B cell (primary cell): ENCODE results near the gene SH3RF3. TPM values are rescaled to one million over a fixed set of nuclear protein-coding genes. Genes with fewer than 3 reads are reported as not detected.

Experiments
- ATAC-seq: fragments of 200-7000 bp; cut with Tn5 transposase; one replicate; pipeline ENCODE4 v1.10.0; 2021; ENCODE audit warnings: low read depth, mild to moderate bottlenecking, moderate number of reproducible peaks, moderate library complexity
- CTCF ChIA-PET: fragments of 350-600 bp; sonication (Branson Sonifier 250); formaldehyde crosslinking; loops from one replicate; lab custom pipeline; 2021; ENCODE audit warnings: antibody characterized with exemption, inconsistent platforms; lab: Charles Lee
- POLR2A ChIA-PET: fragments of 350-600 bp; sonication (Branson Sonifier 250); formaldehyde crosslinking; loops from one replicate; lab custom pipeline; 2021; ENCODE audit warnings: antibody characterized with exemption; lab: Charles Lee
- DNase-seq: peaks from one replicate; pipeline ENCODE4 v3.0.0; 2013
- H2AFZ ChIP-seq: 2 replicates; pipeline ENCODE4 v1.6.1; 2012; ENCODE audit warnings: mild to moderate bottlenecking, low read depth, low read length; ENCODE audit not compliant: insufficient read depth, poor library complexity, severe bottlenecking
- H3K27ac ChIP-seq, 2 donors: 1 replicate in 1 of 2; 2 replicates in 1 of 2; pipeline ENCODE4 v1.5.1; 2012 to 2013; ENCODE audit warnings: low read length in 2 of 2, mild to moderate bottlenecking in 2 of 2, moderate library complexity in 1 of 2
- H3K27me3 ChIP-seq, 4 experiments: fragments of 200-600 bp in 1 of 4; sonication (generic) in 1 of 4; replicated peaks in 1 of 4; 1 replicate in 2 of 4; 2 replicates in 2 of 4; pipeline versions ENCODE4 v1.6.1 to v1.7.0; 2013 to 2016; ENCODE audit warnings: low read length in 3 of 4, mild to moderate bottlenecking in 2 of 4, mixed read lengths in 1 of 4, moderate library complexity in 1 of 4; ENCODE audit not compliant: insufficient read depth in 4 of 4, control insufficient read depth in 3 of 4; ENCODE audit errors: control extremely low read depth in 1 of 4
- H3K36me3 ChIP-seq, 2 experiments: replicated peaks in 1 of 2; 1 replicate in 1 of 2; 2 replicates in 1 of 2; pipeline versions ENCODE4 v1.6.1 to v1.7.1; 2013; ENCODE audit warnings: low read length in 1 of 2; ENCODE audit not compliant: insufficient read depth in 2 of 2, control insufficient read depth in 1 of 2; ENCODE audit errors: control extremely low read depth in 1 of 2, extremely low read depth in 1 of 2
- H3K4me1 ChIP-seq, 2 donors: fragments of 200-600 bp in 1 of 2; sonication (generic) in 1 of 2; 1 replicate in 1 of 2; 2 replicates in 1 of 2; pipeline versions ENCODE4 v1.5.1 to v1.6.1; 2013 to 2017; ENCODE audit warnings: low read length in 2 of 2; ENCODE audit not compliant: control insufficient read depth in 2 of 2, insufficient read depth in 2 of 2
- H3K4me2 ChIP-seq: replicated peaks from 2 replicates; pipeline ENCODE3; 2012; ENCODE audit warnings: mild to moderate bottlenecking, low read depth, low read length; ENCODE audit not compliant: poor library complexity, severe bottlenecking
- H3K4me3 ChIP-seq, 5 experiments: fragments of 200-600 bp in 1 of 5; sonication (generic) in 1 of 5; 1 replicate in 3 of 5; 2 replicates in 2 of 5; pipeline versions ENCODE4 v1.5.1 to v1.7.0; 2011 to 2016; ENCODE audit warnings: low read length in 4 of 5, mild to moderate bottlenecking in 4 of 5, low read depth in 2 of 5, control low read depth in 1 of 5, moderate library complexity in 1 of 5; ENCODE audit not compliant: insufficient read depth in 1 of 5; ENCODE audit errors: control extremely low read depth in 1 of 5, extremely low read depth in 1 of 5
- H3K79me2 ChIP-seq: fragments of 200-600 bp; sonication (generic); one replicate; pipeline ENCODE4 v1.6.0; 2016; ENCODE audit warnings: low read length; ENCODE audit not compliant: control insufficient read depth, insufficient read depth
- H3K9ac ChIP-seq: fragments of 200-600 bp; sonication (generic); 2 replicates; pipeline ENCODE4 v1.6.1; 2017; ENCODE audit warnings: mild to moderate bottlenecking, low read length, moderate library complexity
- H3K9me3 ChIP-seq, 3 donors: one replicate each; pipeline versions ENCODE4 v1.6.1 to v1.7.1; 2013; ENCODE audit warnings: low read length in 2 of 3; ENCODE audit not compliant: control insufficient read depth in 2 of 3, insufficient read depth in 1 of 3; ENCODE audit errors: control extremely low read depth in 1 of 3
- H4K20me1 ChIP-seq: 2 replicates; pipeline ENCODE4 v1.6.0; 2012; ENCODE audit warnings: mild to moderate bottlenecking, low read length; ENCODE audit not compliant: insufficient read depth, control insufficient read depth, poor library complexity, severe bottlenecking
- H3K27ac Mint-ChIP-seq: one replicate; pipeline ENCODE4 v1.8.0; 2021; ENCODE audit warnings: mixed read lengths
- H3K27me3 Mint-ChIP-seq: one replicate; pipeline ENCODE4 v1.8.0; 2021; ENCODE audit warnings: mixed read lengths
- H3K4me1 Mint-ChIP-seq: one replicate; pipeline ENCODE4 v1.8.0; 2021; ENCODE audit warnings: mixed read lengths
- H3K4me3 Mint-ChIP-seq: one replicate; pipeline ENCODE4 v1.8.0; 2021; ENCODE audit warnings: mixed read lengths
- H3K9me3 Mint-ChIP-seq: one replicate; pipeline ENCODE4 v1.8.0; 2022; ENCODE audit warnings: mixed read lengths; ENCODE audit not compliant: insufficient read depth
- EZH2 ChIP-seq: IDR thresholded peaks from 2 replicates; pipeline ENCODE4 v1.6.1; 2012; ENCODE audit warnings: borderline replicate concordance, low read depth, mild to moderate bottlenecking, moderate library complexity, low read length; ENCODE audit not compliant: insufficient read depth, poor library complexity, severe bottlenecking
- WGBS: methylation state at CpG from one replicate; pipeline ENCODE4 v1.1.5; 2013; ENCODE audit warnings: missing lambda C conversion rate; ENCODE audit not compliant: insufficient coverage; 5-methylcytosine and 5-hydroxymethylcytosine counted together
- intact Hi-C: fragments of 100-400 bp; cut with micrococcal nuclease; formaldehyde crosslinking; loops from one replicate; pipeline ENCODE4 v1.10.0; 2022
- polyA plus RNA-seq: library from polyadenylated mRNA; depleted of rRNA; stranded (reverse); fragments of >200 nt; gene quantifications from 2 replicates; pipeline ENCODE4 v1.2.3, GENCODE V29; 2012
- total RNA-seq, 2 donors: library from RNA; stranded (reverse); fragments of 120-200 nt in 1 of 2; gene quantifications; 1 replicate in 1 of 2; 2 replicates in 1 of 2; pipeline versions ENCODE4 v1.2.3 to v1.2.4, GENCODE V29; 2013 to 2022
- TF ChIP-seq, protein P1 (sequence below): fragments of 200-600 bp; IDR thresholded peaks from one replicate; pipeline ENCODE4 v1.8.0; 2022; ENCODE audit warnings: antibody characterized with exemption, mild to moderate bottlenecking

Gene SH3RF3
- total and polyA plus RNA-seq, 2 donors (not counting 1 experiment from before 2014, with no cell fraction given) = 0.07 to 1.2 TPM

DNA sequence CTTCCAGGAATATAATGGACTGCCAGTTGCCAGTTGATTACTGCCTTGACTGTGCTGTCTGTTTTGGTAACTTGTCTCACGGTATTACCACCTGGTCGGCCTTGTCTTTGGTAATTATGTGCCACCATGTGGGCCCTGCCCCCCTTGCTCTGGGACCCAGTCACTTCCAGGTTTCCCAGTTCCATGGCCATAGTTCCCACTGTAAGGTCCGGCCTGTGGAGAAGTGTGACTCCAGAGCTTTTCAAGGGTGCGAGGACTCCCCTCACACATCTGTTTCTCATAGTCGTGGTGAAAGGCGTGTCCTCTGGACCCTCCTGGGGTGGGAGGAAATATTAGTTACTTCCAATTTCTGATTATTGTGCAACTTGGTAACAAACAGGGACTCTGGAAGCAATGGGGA is 334.2 kb downstream of the SH3RF3 start:
- ChIA-PET CTCF (no interaction called here), POLR2A (no interaction called here)
- H4K20me1 ChIP-seq = no peaks in the 10 kb centered on the region
- Mint-ChIP-seq H3K27ac (no peak overlapping the region), H3K27me3 (peaks cover 5% of the 10 kb centered on the region), H3K4me3 (no peak overlapping the region), H3K4me1 (no peaks in the 10 kb centered on the region), H3K9me3 (no peaks in the 10 kb centered on the region)
- DNase-seq (no peak), ATAC-seq (no peak)
- H3K4me1 ChIP-seq = no peaks in the 10 kb centered on the region
- no peak overlapping the region for H3K4me2 ChIP-seq
- WGBS = 92% methylated on average over 2 of the region's 6 CpGs
- H3K27ac ChIP-seq = no peak overlapping the region
- no peak for TF ChIP-seq EZH2
- TF ChIP-seq, protein P1, sequence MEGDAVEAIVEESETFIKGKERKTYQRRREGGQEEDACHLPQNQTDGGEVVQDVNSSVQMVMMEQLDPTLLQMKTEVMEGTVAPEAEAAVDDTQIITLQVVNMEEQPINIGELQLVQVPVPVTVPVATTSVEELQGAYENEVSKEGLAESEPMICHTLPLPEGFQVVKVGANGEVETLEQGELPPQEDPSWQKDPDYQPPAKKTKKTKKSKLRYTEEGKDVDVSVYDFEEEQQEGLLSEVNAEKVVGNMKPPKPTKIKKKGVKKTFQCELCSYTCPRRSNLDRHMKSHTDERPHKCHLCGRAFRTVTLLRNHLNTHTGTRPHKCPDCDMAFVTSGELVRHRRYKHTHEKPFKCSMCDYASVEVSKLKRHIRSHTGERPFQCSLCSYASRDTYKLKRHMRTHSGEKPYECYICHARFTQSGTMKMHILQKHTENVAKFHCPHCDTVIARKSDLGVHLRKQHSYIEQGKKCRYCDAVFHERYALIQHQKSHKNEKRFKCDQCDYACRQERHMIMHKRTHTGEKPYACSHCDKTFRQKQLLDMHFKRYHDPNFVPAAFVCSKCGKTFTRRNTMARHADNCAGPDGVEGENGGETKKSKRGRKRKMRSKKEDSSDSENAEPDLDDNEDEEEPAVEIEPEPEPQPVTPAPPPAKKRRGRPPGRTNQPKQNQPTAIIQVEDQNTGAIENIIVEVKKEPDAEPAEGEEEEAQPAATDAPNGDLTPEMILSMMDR = no peak
- no peaks in the 10 kb centered on the region for H3K36me3 ChIP-seq
- H3K27me3 ChIP-seq = no peaks in the 10 kb centered on the region
- intact Hi-C loops = no loop called here
- H2AFZ ChIP-seq = no peak overlapping the region
- H3K9me3 ChIP-seq = no peaks in the 10 kb centered on the region
- H3K79me2 ChIP-seq = no peaks in the 10 kb centered on the region
- H3K9ac ChIP-seq = no peak overlapping the region
- H3K4me3 ChIP-seq = no peak overlapping the region

DNA sequence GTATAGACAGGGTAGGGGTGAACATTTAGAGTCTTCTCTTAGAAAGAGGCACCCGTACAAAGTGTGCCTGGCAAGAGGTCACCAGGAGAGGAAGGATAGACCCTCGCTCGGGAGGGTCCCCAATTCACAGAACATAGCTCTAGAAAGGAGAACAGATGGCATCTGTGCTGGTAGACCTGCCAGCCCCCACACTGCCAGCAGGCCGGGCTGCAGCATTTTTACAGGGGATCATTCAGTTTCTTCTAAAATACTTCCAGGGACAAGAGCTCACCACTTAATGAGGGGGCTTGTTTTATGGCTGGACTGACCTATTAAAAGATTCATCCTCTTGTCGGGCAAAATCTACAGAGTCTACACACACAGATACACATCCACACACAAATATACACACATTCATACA is 334.9 kb downstream of the SH3RF3 start:
- no peak overlapping the region for H3K4me2 ChIP-seq
- ATAC-seq (no peak), DNase-seq (no peak)
- Mint-ChIP-seq H3K27me3 (peaks cover 5% of the 10 kb centered on the region), H3K9me3 (no peaks in the 10 kb centered on the region), H3K27ac (no peak overlapping the region), H3K4me1 (no peaks in the 10 kb centered on the region), H3K4me3 (no peak overlapping the region)
- no peaks in the 10 kb centered on the region for H3K27me3 ChIP-seq
- no peak overlapping the region for H3K27ac ChIP-seq
- no peaks in the 10 kb centered on the region for H4K20me1 ChIP-seq
- H3K4me3 ChIP-seq = no peak overlapping the region
- no peaks in the 10 kb centered on the region for H3K9me3 ChIP-seq
- TF ChIP-seq EZH2 = no peak
- TF ChIP-seq, protein P1 = no peak
- no peaks in the 10 kb centered on the region for H3K4me1 ChIP-seq
- no peaks in the 10 kb centered on the region for H3K79me2 ChIP-seq
- 88% methylated on average over 3 of the region's 5 CpGs for WGBS
- ChIA-PET POLR2A (no interaction called here), CTCF (no interaction called here)
- intact Hi-C loops = no loop called here
- H3K9ac ChIP-seq = no peak overlapping the region
- no peaks in the 10 kb centered on the region for H3K36me3 ChIP-seq
- no peak overlapping the region for H2AFZ ChIP-seq
